Uterus (tissue), 4 donors: ENCODE results near the gene GRIPAP1. TPM values are rescaled to one million over a fixed set of nuclear protein-coding genes. Genes with fewer than 3 reads are reported as not detected.

Source experiments
- DNase-seq, 2 donors: peaks; one replicate each; pipeline ENCODE4 v3.0.0-alpha.2; 2019 to 2020
- H3K27ac ChIP-seq, 2 donors: fragments of 200-600 bp; sonication (generic); 1 replicate in 1 of 2; 2 replicates in 1 of 2; pipeline ENCODE4 v1.5.1; 2016 to 2018
- H3K27me3 ChIP-seq, 2 donors: fragments of 200-600 bp; sonication (generic); one replicate each; pipeline ENCODE4 v1.5.1; 2018 to 2019; ENCODE audit warnings: control low read depth in 1 of 2
- H3K36me3 ChIP-seq, 2 donors: fragments of 200-600 bp; sonication (generic); one replicate each; pipeline ENCODE4 v1.5.1; 2019; ENCODE audit warnings: control low read depth in 1 of 2
- H3K4me1 ChIP-seq, 2 donors: fragments of 200-600 bp; sonication (generic); one replicate each; pipeline ENCODE4 v1.5.1; 2018 to 2019; ENCODE audit warnings: control low read depth in 1 of 2
- H3K4me3 ChIP-seq, 2 donors: fragments of 200-600 bp; sonication (generic); 1 replicate in 1 of 2; 2 replicates in 1 of 2; pipeline ENCODE4 v1.5.1; 2018 to 2019; ENCODE audit warnings: mild to moderate bottlenecking in 1 of 2
- H3K9me3 ChIP-seq, 2 donors: fragments of 200-600 bp; sonication (generic); one replicate each; pipeline ENCODE4 v1.5.1; 2019; ENCODE audit warnings: control low read depth in 1 of 2
- CTCF ChIP-seq, 4 experiments: fragments of 200-600 bp in 2 of 4; fragments of 450-650 bp in 2 of 4; sonication (generic) in 2 of 4; IDR thresholded peaks; one replicate each; pipeline ENCODE4 v1.5.1; 2016 to 2019; ENCODE audit warnings: antibody characterized with exemption in 4 of 4, mild to moderate bottlenecking in 2 of 4, moderate library complexity in 1 of 4
- POLR2A ChIP-seq, 2 donors: fragments of 450-650 bp; IDR thresholded peaks; one replicate each; pipeline ENCODE4 v1.6.1; 2016; ENCODE audit warnings: antibody characterized with exemption in 2 of 2, mild to moderate bottlenecking in 1 of 2, moderate library complexity in 1 of 2
- intact Hi-C: fragments of 100-400 bp; cut with DNase I; formaldehyde crosslinking; loops from one replicate; pipeline ENCODE4 v1.15.1; 2023; ENCODE audit warnings: low total_unique reads
- total RNA-seq, 4 donors: library from RNA; depleted of rRNA in 3 of 4; stranded (reverse); fragments of >200 nt in 3 of 4; gene quantifications; one replicate each; pipeline versions ENCODE4 v1.1.0 to v1.2.4, GENCODE V29; 2014 to 2023
- donor health status: DM: yes; HTN: yes; CAD: no.

GRIPAP1 gene
- total RNA-seq, 4 donors from 2014 or later = 15.4 to 57.6 (median 22.0) TPM

- Histone ChIP-seq H3K4me1 (no peaks in the 10 kb centered on the region), H3K36me3 (no peaks in the 10 kb centered on the region), H3K9me3 (no peaks in the 10 kb centered on the region), H3K27ac (no peak overlapping the region), H3K27me3 (no peaks in the 10 kb centered on the region), H3K4me3 (no peak overlapping the region)
- no peak for DNase-seq
- TF ChIP-seq POLR2A (IDR thresholded peaks at IDR 0.05) = no peak
- no peak for TF ChIP-seq CTCF (IDR thresholded peaks at IDR 0.05)
- intact Hi-C loops = no loop called here
These were observed 63.2 kb downstream of the GRIPAP1 start for GRCh38 chrX:48938721-48939425.

GRCh38 chrX:48937054-48937907 lies 64.8 kb downstream of the GRIPAP1 start:
- Histone ChIP-seq H3K9me3 (no peaks in the 10 kb centered on the region), H3K4me1 (no peaks in the 10 kb centered on the region), H3K27ac (no peak overlapping the region), H3K27me3 (no peaks in the 10 kb centered on the region), H3K36me3 (no peaks in the 10 kb centered on the region), H3K4me3 (no peak overlapping the region)
- no peak for TF ChIP-seq CTCF (IDR thresholded peaks at IDR 0.05)
- no peak for TF ChIP-seq POLR2A (IDR thresholded peaks at IDR 0.05)
- DNase-seq = no peak
- intact Hi-C loops = no loop called here

- Histone ChIP-seq H3K9me3 (no peaks in the 10 kb centered on the region), H3K36me3 (no peaks in the 10 kb centered on the region), H3K27me3 (no peaks in the 10 kb centered on the region), H3K27ac (no peak overlapping the region), H3K4me3 (no peak overlapping the region), H3K4me1 (no peaks in the 10 kb centered on the region)
- intact Hi-C loops = no loop called here
- TF ChIP-seq CTCF (IDR thresholded peaks at IDR 0.05) (no peak), POLR2A (IDR thresholded peaks at IDR 0.05) (no peak)
- DNase-seq = no peak
These were observed 65.5 kb downstream of the GRIPAP1 start for GRCh38 chrX:48936429-48937053.

GRCh38 chrX:48935301-48935670 lies 66.8 kb downstream of the GRIPAP1 start:
- TF ChIP-seq POLR2A (IDR thresholded peaks at IDR 0.05) (no peak), CTCF (IDR thresholded peaks at IDR 0.05) (no peak)
- no peaks in the 10 kb centered on the region for H3K36me3 ChIP-seq
- no peaks in the 10 kb centered on the region for H3K4me1 ChIP-seq
- H3K4me3 ChIP-seq = no peak overlapping the region
- no peaks in the 10 kb centered on the region for H3K9me3 ChIP-seq
- no peaks in the 10 kb centered on the region for H3K27me3 ChIP-seq
- DNase-seq = no peak
- intact Hi-C loops = no loop called here
- H3K27ac ChIP-seq = no peak overlapping the region
